ENCODE measurements around the gene FAM13C.

FAM13C gene

GRCh38 chr10:59333701-59334100, 28.6 kb downstream of the FAM13C start:
- TF ChIP-seq CTCF (IDR thresholded peaks at IDR 0.05; ENCODE audit: low read depth, low read length): no peak
- no peak for DNase-seq (ENCODE audit: extremely low read depth, low read depth)

DNA sequence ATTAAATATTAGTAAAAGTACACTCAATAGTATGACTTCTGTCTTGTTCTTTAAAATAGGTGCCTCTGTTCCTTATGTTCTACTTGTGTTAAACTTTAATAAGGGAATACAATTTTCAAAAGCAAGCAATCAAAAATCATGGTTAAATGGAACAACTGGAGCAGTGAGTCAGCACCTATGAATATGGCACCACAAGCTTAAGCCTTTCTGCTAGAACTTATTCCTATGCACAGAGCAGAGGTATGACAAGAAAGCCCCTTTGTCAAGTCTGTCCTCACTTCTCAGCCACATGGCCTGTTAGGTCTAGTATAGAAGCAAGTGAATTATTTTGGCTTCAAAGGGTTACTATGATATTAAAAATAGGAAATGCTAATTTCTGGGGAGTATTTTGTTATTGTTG, 29.8 kb downstream of the FAM13C start:
- no peak for TF ChIP-seq CTCF (IDR thresholded peaks at IDR 0.05; ENCODE audit: low read depth, low read length)
- no peak for DNase-seq (ENCODE audit: extremely low read depth, low read depth)

GRCh38 chr10:59331661-59332060, 30.7 kb downstream of the FAM13C start:
- DNase-seq (ENCODE audit: extremely low read depth, low read depth): no peak
- TF ChIP-seq CTCF (IDR thresholded peaks at IDR 0.05; ENCODE audit: low read depth, low read length): no peak

- DNase-seq (ENCODE audit: extremely low read depth, low read depth): no peak
- TF ChIP-seq CTCF (IDR thresholded peaks at IDR 0.05; ENCODE audit: low read depth, low read length): no peak
Measured at GRCh38 chr10:59325116-59325515, 37.2 kb downstream of the FAM13C start.

DNA sequence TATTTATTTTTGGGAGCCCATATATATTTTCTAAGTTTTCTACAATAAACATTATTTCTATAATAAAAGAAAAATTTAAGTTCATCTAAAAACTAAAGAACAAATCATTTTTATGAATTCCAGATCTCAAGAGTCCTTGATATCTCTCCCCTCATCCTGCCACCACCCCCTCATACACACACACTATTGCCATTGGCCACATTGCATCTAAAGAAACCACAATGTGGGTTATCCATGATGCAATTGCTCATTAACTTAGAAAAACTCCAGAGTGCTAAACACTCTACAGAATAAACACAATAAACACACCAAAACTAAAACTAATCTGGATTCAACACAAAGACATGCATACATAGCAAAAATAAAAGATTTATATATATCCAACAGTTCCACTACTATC, 37.8 kb downstream of the FAM13C start:
- DNase-seq (ENCODE audit: extremely low read depth, low read depth): no peak
- TF ChIP-seq CTCF (IDR thresholded peaks at IDR 0.05; ENCODE audit: low read depth, low read length): no peak

DNA sequence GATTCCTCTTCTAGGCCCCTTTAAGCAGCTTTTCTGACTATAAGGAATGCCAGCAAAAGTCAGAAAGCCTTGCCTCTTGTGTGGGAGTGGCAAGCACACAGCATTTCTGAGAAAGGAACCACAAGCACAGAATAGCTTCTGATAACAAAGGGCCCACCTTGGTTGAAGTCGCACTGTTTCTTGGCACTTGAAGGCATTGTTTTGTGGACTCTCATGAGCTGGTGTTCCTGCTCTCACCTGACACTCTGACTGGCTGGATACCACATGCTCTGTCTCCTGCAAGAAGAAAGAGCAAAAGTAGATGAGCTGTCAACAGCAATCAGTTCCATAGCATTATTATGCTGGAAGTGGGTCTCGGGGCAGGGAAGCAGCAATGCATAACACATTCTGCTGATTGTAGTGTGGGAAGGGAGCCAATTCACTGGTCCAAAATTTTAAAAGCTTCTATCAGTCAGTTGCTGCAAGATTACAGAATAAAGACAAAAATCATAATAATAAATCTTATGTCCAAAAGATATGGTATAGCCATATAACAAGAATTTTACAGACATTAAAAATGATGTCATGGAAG, 38.4 kb downstream of the FAM13C start:
- no peak for TF ChIP-seq CTCF (IDR thresholded peaks at IDR 0.05; ENCODE audit: low read depth, low read length)
- DNase-seq (ENCODE audit: extremely low read depth, low read depth): no peak

DNA sequence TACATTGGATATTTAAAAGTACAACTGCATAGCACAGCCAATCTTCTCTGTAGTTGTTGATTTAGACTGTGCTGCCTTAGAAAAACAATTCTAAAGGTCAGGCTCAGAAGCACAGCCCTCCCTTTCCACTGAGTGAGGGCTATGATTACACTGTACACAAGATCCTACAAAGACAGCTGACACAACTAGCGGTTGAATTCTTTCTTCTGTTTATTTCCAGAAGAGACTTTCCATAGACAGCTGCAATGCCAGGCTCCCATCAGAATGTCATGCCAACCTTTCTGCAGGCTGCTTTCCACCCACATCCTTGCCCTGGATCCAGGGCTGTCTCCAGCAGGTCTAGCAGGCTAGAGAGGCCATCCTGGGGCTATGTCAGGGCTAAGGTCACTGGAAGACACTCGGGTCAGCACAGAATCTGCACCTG, 39.3 kb downstream of the FAM13C start:
- no peak for DNase-seq (ENCODE audit: extremely low read depth, low read depth)
- no peak for TF ChIP-seq CTCF (IDR thresholded peaks at IDR 0.05; ENCODE audit: low read depth, low read length)
